WTC11 (cell line): ENCODE results near the gene LGR4.

Experiments used
- SP1 ChIP-seq: sonication (generic); formaldehyde crosslinking; conservative IDR thresholded peaks from 2 replicates; pipeline ENCODE4 v1.8.1; 2022; ENCODE audit warnings: missing genetic modification reagents
- TF ChIP-seq, protein P1 (sequence below): fragments of 200-600 bp; IDR thresholded peaks from 2 replicates; pipeline ENCODE4 v1.8.0; 2022; ENCODE audit warnings: antibody characterized with exemption

DNA sequence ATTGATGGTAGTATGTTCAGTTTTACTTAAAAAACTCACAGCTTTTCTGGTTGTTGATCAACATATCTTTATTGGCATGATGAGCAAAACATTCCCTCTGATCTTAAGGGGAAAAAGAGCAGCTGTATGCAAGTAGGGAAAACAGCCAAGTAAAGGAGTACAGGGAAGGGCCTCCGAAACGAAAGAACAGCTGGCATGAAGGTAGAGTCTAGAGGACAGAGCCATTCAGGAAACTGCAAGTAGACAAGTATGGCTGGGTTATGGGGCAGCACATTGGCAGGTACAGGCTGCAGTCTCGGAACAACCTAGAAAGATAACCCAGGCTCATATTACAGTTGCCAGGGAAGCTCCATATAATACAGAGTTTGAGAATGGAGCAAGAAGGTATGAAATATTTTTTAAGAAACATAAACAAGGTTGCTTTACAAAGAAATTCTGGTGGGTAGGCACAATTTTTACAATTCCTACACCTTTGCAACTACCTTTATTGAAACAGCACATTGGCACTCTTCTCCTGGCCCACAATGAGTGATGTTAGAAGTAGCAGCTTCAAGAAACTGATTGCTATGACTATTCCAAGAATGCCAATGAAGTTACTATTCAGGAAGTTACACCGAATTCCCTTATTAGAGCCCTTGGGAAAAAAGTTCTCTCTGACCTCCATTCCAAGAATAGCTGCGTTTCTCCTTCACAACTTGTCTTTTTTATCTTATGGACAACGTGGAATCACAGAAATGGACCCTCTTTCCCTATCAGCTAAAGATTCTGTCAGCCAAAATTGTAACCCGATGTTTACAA is 45.2 kb downstream of the LGR4 start:
- TF ChIP-seq SP1 (CRISPR knock-in tag) = no peak
- TF ChIP-seq, protein P1, sequence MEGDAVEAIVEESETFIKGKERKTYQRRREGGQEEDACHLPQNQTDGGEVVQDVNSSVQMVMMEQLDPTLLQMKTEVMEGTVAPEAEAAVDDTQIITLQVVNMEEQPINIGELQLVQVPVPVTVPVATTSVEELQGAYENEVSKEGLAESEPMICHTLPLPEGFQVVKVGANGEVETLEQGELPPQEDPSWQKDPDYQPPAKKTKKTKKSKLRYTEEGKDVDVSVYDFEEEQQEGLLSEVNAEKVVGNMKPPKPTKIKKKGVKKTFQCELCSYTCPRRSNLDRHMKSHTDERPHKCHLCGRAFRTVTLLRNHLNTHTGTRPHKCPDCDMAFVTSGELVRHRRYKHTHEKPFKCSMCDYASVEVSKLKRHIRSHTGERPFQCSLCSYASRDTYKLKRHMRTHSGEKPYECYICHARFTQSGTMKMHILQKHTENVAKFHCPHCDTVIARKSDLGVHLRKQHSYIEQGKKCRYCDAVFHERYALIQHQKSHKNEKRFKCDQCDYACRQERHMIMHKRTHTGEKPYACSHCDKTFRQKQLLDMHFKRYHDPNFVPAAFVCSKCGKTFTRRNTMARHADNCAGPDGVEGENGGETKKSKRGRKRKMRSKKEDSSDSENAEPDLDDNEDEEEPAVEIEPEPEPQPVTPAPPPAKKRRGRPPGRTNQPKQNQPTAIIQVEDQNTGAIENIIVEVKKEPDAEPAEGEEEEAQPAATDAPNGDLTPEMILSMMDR = no peak
